Stromal cell of bone marrow (primary cell): ENCODE data around the gene SNRPA1.

Source experiments
- DNase-seq: peaks from one replicate; pipeline ENCODE4 v3.0.0-alpha.2; 2012; ENCODE audit warnings: low read depth

Gene SNRPA1

DNA sequence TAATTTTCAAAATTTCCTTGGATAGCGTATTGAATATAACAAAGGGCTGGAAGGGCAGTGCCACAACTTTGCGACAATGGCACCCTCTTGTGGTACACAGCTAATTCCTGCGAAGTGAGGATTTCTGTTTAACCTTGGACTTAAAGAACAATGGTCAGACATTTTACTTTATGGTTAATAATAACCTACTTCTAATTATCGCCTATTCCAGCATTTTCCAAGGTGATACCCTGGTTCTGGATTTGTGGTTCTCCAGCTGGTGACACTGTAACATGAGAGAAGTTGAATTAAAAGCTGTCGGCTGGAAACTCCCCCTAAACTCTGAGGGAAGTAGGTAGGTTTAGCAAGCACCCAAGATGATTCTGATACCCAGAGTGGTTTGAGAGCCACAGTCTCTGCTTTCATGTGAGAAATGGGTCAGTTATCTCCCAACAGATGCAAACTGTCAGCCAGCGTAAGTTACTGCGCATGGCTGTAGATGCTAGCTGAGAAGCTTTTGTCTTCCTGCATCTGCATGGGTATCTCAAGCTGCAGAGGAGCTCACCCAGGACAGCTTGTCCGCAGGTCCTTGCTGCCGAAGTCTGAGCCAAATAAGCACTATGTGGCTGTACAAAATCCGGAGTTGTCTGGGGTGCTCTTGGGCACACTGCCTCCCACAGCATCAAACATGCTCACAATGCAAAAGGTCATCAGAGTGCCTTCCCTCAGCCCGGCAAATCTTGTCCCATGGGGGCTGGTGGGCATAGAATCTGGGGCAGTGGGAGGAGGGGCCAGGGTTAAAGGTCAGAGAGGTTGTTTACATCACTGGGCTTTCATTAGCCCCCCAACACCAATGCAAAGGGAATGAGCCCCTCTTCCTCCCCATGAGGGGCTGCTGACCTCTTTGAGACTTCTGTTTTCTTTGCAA, 36.6 kb downstream of the SNRPA1 start:
- DNase-seq: peak; percentile 55

- no peak for DNase-seq
These were observed 38.3 kb downstream of the SNRPA1 start for GRCh38 chr15:101256757-101257156.

DNA sequence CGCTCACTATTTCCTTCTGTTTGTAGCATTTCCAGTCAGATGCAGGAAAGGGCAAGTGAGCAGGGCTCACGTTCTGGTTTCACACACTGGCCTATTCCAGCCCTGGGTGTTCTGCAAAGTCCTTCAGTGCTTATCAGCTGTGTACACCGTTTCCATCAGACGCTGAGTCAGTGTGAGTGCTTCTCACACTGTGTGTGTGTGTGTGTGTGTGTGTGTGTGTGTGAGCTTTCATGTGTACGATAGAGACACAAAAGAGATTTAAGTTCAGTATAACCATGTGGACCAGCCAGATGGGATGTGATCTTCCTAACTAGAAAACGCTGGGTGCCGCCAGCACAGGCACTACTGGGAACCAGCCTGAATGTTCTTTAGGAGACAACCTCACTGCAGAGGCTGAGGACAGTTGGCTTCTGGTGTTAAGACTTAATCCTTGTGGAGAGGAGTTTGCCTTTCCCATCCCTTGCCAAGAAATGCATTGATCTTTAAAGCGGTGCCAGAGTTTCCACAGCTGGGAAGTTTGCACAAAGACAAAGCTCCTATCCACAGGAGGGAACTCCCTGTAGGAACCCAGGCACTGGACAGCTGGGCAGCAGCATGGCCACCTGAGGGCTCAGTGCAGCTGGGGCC, 39.3 kb downstream of the SNRPA1 start:
- no peak for DNase-seq

GRCh38 chr15:101255051-101255395, 40.0 kb downstream of the SNRPA1 start:
- no peak for DNase-seq

- no peak for DNase-seq
These were observed 40.6 kb downstream of the SNRPA1 start for GRCh38 chr15:101254157-101255050.

DNA sequence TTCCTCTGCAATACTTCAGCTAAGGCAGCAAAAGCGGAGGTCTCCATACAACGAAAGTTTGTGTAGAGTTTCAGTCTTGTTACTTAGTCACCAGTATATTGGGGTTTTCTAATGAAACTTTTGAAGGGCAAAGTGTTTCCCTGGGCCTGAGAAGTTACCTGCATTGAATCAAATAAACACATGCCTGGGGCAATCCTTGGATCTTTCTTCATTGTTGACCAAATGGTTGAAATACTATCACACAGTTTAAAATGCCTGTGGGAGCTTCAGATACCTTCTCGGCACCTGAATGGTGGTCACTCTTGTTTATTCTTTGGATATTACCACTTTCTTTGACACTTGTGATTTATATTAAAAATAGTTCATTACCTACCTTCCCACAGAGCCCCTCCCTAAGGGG, 42.2 kb downstream of the SNRPA1 start:
- DNase-seq: no peak

GRCh38 chr15:101251830-101252820, 42.9 kb downstream of the SNRPA1 start, which contains the start of gene CHSY1:
CHSY1 (minus strand) TSS chr15:101252048; CDS start chr15:101251456, 592 bp downstream.
- peak; percentile 91 for DNase-seq

GRCh38 chr15:101250873-101251829, 43.9 kb downstream of the SNRPA1 start:
- DNase-seq: no peak

DNA sequence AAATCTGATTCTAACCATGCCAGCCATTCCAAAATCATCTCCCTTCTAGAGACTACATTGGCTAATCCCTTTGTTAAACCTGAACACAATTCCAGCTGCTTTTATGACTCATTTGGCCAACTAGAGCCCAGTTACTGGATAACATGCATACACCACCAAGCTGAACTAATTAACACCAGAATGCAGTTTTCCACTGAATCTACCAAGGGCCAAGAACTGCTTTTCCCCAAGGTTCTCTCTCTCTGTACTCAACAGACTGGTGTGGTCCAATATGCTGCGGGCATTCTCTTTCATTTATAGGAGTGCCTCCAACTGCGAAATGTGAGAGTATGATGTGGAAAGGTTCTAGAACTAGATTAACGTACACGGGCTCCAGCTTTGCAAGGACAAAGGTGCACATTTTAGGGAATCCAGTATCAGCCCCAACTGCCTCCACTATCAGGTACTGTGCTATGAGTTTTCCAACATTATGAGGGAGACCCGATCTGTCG, 44.7 kb downstream of the SNRPA1 start:
- DNase-seq: peak; percentile 79

DNA sequence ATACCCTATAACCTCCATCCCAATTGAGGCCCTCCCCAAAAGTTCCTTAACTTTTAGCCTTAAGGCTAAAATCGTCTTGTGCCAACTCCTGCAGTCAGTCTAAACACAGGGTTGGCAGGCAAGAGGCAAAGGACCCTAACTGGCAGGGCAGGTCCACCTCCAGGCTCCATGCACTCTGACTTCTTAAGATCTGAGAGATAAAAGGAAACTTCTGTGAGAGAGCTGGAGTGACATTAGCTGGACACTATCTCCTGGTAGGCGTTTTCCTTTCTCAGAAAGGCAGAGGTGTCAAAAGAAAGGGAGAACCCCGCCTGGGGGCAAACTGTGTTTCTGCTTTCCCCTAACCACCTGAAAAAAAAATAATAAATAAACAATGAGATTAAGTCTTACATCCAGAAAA, 46.8 kb downstream of the SNRPA1 start:
- DNase-seq: no peak

- DNase-seq: no peak
These were observed 48.0 kb downstream of the SNRPA1 start for GRCh38 chr15:101246824-101247745.

- no peak for DNase-seq
These were observed 48.7 kb downstream of the SNRPA1 start for GRCh38 chr15:101246391-101246790.

DNA sequence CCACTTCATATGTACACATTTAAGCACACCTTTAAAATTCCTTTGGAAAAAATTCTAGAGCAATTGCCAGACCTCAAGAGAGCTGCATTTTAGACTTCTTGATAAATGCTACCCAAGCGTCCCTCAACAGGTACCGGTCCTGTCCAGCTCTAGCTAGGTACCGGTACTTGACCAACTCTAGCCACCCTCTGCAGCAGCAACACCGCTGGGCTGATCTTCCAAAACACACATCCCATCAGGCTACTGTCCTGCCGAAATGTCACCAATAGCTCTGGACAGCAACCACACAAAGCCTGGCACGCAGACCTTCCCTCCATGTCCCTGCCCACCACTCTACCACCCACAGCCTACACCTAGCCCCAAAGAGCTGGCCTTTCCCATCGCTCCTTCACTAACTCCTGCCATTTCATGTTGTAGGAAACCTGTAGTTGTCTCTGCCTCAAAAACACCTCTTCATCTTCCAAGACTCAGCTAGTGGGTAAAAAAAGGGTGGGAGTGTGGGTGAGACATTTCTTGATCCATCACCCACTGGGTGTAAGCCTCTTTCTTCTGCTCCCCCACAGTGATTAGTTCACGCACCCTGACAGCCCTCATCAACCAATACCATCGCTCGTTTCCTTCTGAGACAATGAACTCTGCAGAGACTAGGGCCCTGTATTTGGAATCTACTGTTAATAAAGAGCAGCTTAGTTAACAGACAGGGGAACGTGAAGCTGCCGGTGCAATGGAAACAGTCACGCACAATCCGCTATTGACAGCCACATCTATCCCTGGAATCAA, 50.0 kb downstream of the SNRPA1 start:
- no peak for DNase-seq

DNA sequence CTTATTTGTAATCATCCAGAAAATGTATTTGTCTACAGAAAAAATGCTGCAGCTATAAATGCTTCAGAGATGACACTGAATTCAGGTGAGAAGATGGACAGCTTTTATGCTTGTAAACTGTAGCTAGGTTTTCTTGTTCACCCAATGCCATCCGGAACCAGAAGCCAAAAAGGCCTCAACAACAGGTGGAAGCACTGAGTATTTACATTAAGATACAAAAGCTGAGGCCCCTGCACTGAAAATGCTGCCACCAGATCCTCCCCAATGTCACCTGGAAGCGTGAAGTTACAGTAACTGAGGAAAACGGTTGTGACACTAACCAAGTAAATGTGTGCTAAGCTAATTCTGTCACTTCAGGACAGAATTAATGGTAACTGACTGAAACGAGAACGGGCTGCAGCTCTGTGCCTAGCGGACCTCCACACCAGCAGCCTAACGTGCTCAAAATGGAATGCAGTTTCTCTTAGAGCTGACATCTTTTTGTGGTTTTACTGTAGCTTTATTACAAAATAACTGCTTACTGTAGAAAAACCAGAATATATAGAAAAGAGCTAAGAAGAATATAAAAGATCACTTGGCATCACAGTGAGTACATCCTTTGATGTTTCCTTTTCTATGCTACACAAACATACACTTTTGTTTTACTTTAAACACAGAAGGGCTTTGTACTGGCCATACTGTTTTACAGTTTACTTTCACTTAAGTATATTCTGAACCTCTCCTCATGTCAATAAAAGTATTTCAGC, 50.8 kb downstream of the SNRPA1 start:
- DNase-seq: no peak

- no peak for DNase-seq
These were observed 51.6 kb downstream of the SNRPA1 start for GRCh38 chr15:101243420-101243819.

- no peak for DNase-seq
These were observed 52.1 kb downstream of the SNRPA1 start for GRCh38 chr15:101242999-101243336.
